HepG2 (cell line): ENCODE measurements around the gene SLC25A22. TPM values are rescaled to one million over a fixed set of nuclear protein-coding genes. Genes with fewer than 3 reads are reported as not detected.

Experiments used
- ATAC-seq: fragments of 200-7000 bp; cut with Tn5 transposase; 3 replicates; pipeline ENCODE4 v1.9.1; 2020; ENCODE audit warnings: mild to moderate bottlenecking, moderate library complexity
- BruUV-seq: library from RNA; stranded (reverse); fragments of 400-500 nt; replicated peaks from 2 replicates; lab custom pipeline; 2021; lab: Mats Ljungman, UMichigan
- CTCF ChIA-PET: fragments of 300-600 bp; formaldehyde crosslinking; extraction: SDS; loops from one replicate; lab custom pipeline; 2021; ENCODE audit warnings: low total read pairs, inconsistent platforms, low intra/inter-chr PET ratio; lab: Yijun Ruan, JAX
- POLR2A ChIA-PET: fragments of 350-600 bp; sonication (Branson Sonifier 250); formaldehyde crosslinking; loops from one replicate; lab custom pipeline; 2020; ENCODE audit warnings: antibody characterized with exemption, inconsistent platforms; lab: Yijun Ruan, JAX
- DNase-seq: peaks from one replicate; pipeline ENCODE4 v3.0.0-alpha.2; 2015; ENCODE audit warnings: low spot score
- FAIRE-seq: peaks from 3 replicates; lab custom pipeline; 2011; peaks lifted over from hg19 to GRCh38; lab: Jason Lieb, UNC
- H2AFZ ChIP-seq: one replicate; pipeline ENCODE4 v1.6.1; 2011; ENCODE audit warnings: low read length, inconsistent platforms
- H3K27ac ChIP-seq: fragments of 300-600 bp; 3 replicates; pipeline ENCODE4 v1.8.0; 2011; ENCODE audit warnings: mixed run types, mild to moderate bottlenecking, mixed read lengths, low read length, inconsistent platforms; ENCODE audit not compliant: insufficient read depth; ENCODE audit errors: extremely low read length
- H3K27me3 ChIP-seq, 2 experiments: fragments of 200-600 bp in 1 of 2; 2 replicates in 1 of 2; 3 replicates in 1 of 2; pipeline versions ENCODE4 v1.6.0 to v1.8.0; 2011; ENCODE audit warnings: low read length in 2 of 2, mild to moderate bottlenecking in 2 of 2, moderate library complexity in 2 of 2, inconsistent platforms in 1 of 2; ENCODE audit not compliant: insufficient read depth in 2 of 2, control insufficient read depth in 1 of 2
- H3K36me3 ChIP-seq, 2 experiments: fragments of 200-600 bp in 1 of 2; replicated peaks in 1 of 2; 2 replicates in 1 of 2; 3 replicates in 1 of 2; pipeline versions ENCODE4 v1.5.1 to v1.8.0; 2011; ENCODE audit warnings: low read length in 2 of 2, inconsistent platforms in 1 of 2; ENCODE audit not compliant: insufficient read depth in 2 of 2, control insufficient read depth in 1 of 2
- H3K4me1 ChIP-seq: 2 replicates; pipeline ENCODE4 v1.5.1; 2012; ENCODE audit warnings: low read length, inconsistent platforms; ENCODE audit not compliant: insufficient read depth
- H3K4me2 ChIP-seq: 2 replicates; pipeline ENCODE4 v1.6.0; 2011; ENCODE audit warnings: low read depth, low read length, inconsistent platforms
- H3K4me3 ChIP-seq, 3 experiments: fragments of 200-600 bp in 1 of 3; sonication (generic), shearing (Covaris generic) in 1 of 3; replicated peaks in 1 of 3; 2 replicates each; pipeline ENCODE4 v1.5.1; 2011 to 2016; ENCODE audit warnings: low read length in 3 of 3, inconsistent platforms in 2 of 3, low read depth in 2 of 3, mild to moderate bottlenecking in 2 of 3, control low read depth in 1 of 3, mixed read lengths in 1 of 3; ENCODE audit not compliant: insufficient read depth in 1 of 3
- H3K79me2 ChIP-seq: one replicate; pipeline ENCODE4 v1.6.1; 2011; ENCODE audit warnings: low read length, inconsistent platforms; ENCODE audit not compliant: insufficient read depth
- H3K9ac ChIP-seq: 2 replicates; pipeline ENCODE4 v1.6.0; 2011; ENCODE audit warnings: mild to moderate bottlenecking, low read depth, low read length, inconsistent platforms; ENCODE audit not compliant: insufficient read depth
- H3K9me3 ChIP-seq: 2 replicates; pipeline ENCODE4 v1.5.1; 2012; ENCODE audit warnings: mild to moderate bottlenecking, low read length
- H4K20me1 ChIP-seq: 2 replicates; pipeline ENCODE4 v1.6.0; 2011; ENCODE audit warnings: inconsistent platforms, mild to moderate bottlenecking, low read length, moderate library complexity; ENCODE audit not compliant: insufficient read depth
- HES4 ChIP-seq: sonication (generic); formaldehyde crosslinking; IDR thresholded peaks from 2 replicates; pipeline ENCODE4 v1.9.0; 2021; ENCODE audit warnings: mild to moderate bottlenecking, missing genetic modification reagents, borderline replicate concordance
- PRPF4 ChIP-seq: fragments of 200-400 bp; formaldehyde crosslinking; IDR thresholded peaks from 2 replicates; pipeline ENCODE4 v1.6.1; 2016; ENCODE audit warnings: low read length, low read depth; ENCODE audit not compliant: poor library complexity, severe bottlenecking
- RAD21 ChIP-seq: fragments of 450-650 bp; formaldehyde crosslinking; IDR thresholded peaks from 2 replicates; pipeline ENCODE4 v1.5.0; 2020; ENCODE audit warnings: mild to moderate bottlenecking
- RNF2 ChIP-seq: fragments of 450-650 bp; conservative IDR thresholded peaks from 2 replicates; pipeline ENCODE4 v1.6.1; 2016; ENCODE audit warnings: low read depth
- RXRA ChIP-seq: sonication (generic); formaldehyde crosslinking; IDR thresholded peaks from 2 replicates; pipeline ENCODE4 v1.5.1; 2020; ENCODE audit warnings: missing genetic modification reagents
- ZNF547 ChIP-seq: sonication (generic); formaldehyde crosslinking; IDR thresholded peaks from 2 replicates; pipeline ENCODE4 v1.5.1; 2020; ENCODE audit warnings: mild to moderate bottlenecking, missing genetic modification reagents
- ZNF598 ChIP-seq: sonication (generic); formaldehyde crosslinking; IDR thresholded peaks from 2 replicates; pipeline ENCODE4 v1.5.1; 2020; ENCODE audit warnings: mild to moderate bottlenecking, missing genetic modification reagents, borderline replicate concordance
- WGBS: methylation state at CpG from one replicate; pipeline ENCODE4 v1.1.6; 2017; ENCODE audit warnings: low lambda C conversion rate; 5-methylcytosine and 5-hydroxymethylcytosine counted together
- in situ Hi-C: cut with HindIII; loops from 2 replicates; pipeline ENCODE4 v1.10.0; 2017; ENCODE audit warnings: low pct_unique_long_range_greater_than_20kb; ENCODE audit not compliant: extremely low pct_ligation_motif_present
- intact Hi-C: fragments of 100-400 bp; cut with micrococcal nuclease; formaldehyde crosslinking; loops from one replicate; pipeline ENCODE4 v1.10.0; 2022; ENCODE audit not compliant: unreplicated experiment
- polyA plus RNA-seq, 8 experiments: library from polyadenylated mRNA; depleted of rRNA in 3 of 8; stranded (reverse) in 7 of 8; unstranded in 1 of 8; fragments of >200 nt; fragmentation: Illumina TruSeq in 4 of 8; extraction: Trizol in 4 of 8; gene quantifications; 2 replicates each; pipeline versions ENCODE4 v1.2.1 to v1.2.3, GENCODE V29; 2011 to 2016; ENCODE audit warnings: low read depth in 4 of 8, missing spikeins in 1 of 8, mixed read lengths in 1 of 8; ENCODE audit not compliant: insufficient read depth in 1 of 8
- total RNA-seq, 5 experiments: library from RNA; depleted of rRNA; stranded (reverse); fragments of >200 nt; fragmentation: Illumina TruSeq; extraction: Trizol; gene quantifications; 2 replicates each; pipeline ENCODE4 v1.2.3, GENCODE V29; 2016; ENCODE audit warnings: low read depth in 1 of 5
- TF ChIP-seq, protein P1 (sequence below): sonication (generic); formaldehyde crosslinking; IDR thresholded peaks from 2 replicates; pipeline ENCODE4 v1.4.0; 2020; ENCODE audit warnings: mild to moderate bottlenecking, missing genetic modification reagents
- TF ChIP-seq, protein P2 (sequence below): IDR thresholded peaks from 2 replicates; pipeline ENCODE4 v1.6.1; 2012; ENCODE audit warnings: inconsistent platforms
- TF ChIP-seq, protein P3 (sequence below), 2 experiments: fragments of 450-650 bp in 1 of 2; sonication (generic) in 1 of 2; formaldehyde crosslinking in 1 of 2; IDR thresholded peaks; 2 replicates each; pipeline versions ENCODE4 v1.6.1 to v1.8.0; 2016 to 2022; ENCODE audit warnings: antibody characterized with exemption in 1 of 2, mild to moderate bottlenecking in 1 of 2, missing genetic modification reagents in 1 of 2

The SLC25A22 gene
- total and polyA plus RNA-seq, 2 of the 13 experiments (the other 11 are each of a cell fraction or from before 2014, with no cell fraction given), result 12.4 to 19.2 TPM

DNA sequence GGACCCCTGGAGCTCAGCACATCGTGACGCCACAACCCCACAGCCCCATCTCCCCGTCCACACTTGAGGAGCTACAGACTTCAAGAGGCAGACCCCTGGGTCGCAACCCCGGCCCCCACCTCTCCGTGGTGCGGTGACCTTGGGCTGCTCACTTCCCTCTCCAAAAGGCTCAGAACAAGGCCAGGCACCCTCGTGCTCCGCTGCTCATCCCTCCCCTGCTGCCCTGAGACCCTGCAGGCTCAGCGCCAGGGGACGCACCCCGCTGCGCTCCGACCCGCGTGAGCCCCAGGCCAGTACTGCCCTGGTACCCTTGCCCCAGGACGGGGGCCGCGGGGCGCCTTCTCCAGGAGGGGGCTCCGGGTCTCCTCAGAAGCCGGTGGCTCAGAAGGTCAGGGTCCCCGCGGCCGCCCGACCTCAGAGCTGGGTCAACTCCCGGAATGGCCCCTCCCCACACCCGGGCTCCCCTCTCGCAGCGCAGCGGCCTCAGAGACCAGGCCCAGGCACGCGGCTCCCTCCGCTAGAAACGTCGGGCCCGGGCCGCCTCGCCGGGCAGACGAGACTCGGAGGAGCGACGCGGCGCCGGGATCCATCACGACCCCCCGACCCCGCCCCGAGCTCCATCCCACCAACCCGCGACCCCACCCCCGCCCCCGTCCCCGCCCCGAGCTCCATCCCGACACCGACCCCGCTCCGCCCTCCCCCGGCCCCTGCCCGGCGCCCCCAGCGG is 21.4 kb downstream of the SLC25A22 start:
- peaks cover 32% of the 10 kb centered on the region for H3K79me2 ChIP-seq
- peak overlapping the region; percentile 98 for H3K4me2 ChIP-seq
- peak overlapping the region; percentile 75 for H3K27ac ChIP-seq
- H3K4me3 ChIP-seq, result peak overlapping the region; percentile 87 to 92 (median 90)
- CTCF ChIA-PET, result no interaction called here
- intact Hi-C loops, result loop anchor here (2.0 kb wide), 1 partner anchor 72 kb away; no protein-coding TSS in a partner anchor
- H3K4me1 ChIP-seq, result peaks cover 41% of the 10 kb centered on the region
- no peak overlapping the region for H2AFZ ChIP-seq
- in situ Hi-C loops, result no loop called here
- no peaks in the 10 kb centered on the region for H3K9me3 ChIP-seq
- DNase-seq, result no peak
- 0% methylated on average over 3 of the region's 65 CpGs for WGBS
- POLR2A ChIA-PET, result interaction anchor here (0.6 to 4.9 kb wide), 16 partner anchors 9 to 270 kb away, joined by 3 to 44 read pairs (median 4); partner anchors contain the start of genes PIDD1, PNPLA2 and TALDO1
- peak; percentile 56 for ATAC-seq
- FAIRE-seq, result no peak
- H3K9ac ChIP-seq, result peak overlapping the region; percentile 78
- H3K27me3 ChIP-seq, result no peaks in the 10 kb centered on the region
- peaks cover 6% of the 10 kb centered on the region for H4K20me1 ChIP-seq
- BruUV-seq, result TSS peak; percentile 68
- H3K36me3 ChIP-seq, result peaks cover 11 to 28% of the 10 kb centered on the region in 2 experiments; a peak in 4 of 5 replicates
- TF ChIP-seq HES4 (CRISPR knock-in tag) (0 out of 2 replicates have a peak, but pooled peaks have one; percentile 42), RAD21 (peak; percentile 52), RXRA (CRISPR knock-in tag) (peak; percentile 26; the same call in 1 of the 2 replicates), ZNF547 (CRISPR knock-in tag) (no peak), PRPF4 (no peak), RNF2 (0 out of 2 replicates have a peak, but pooled peaks have one; percentile 32), ZNF598 (CRISPR knock-in tag) (0 out of 2 replicates have a peak, but pooled peaks have one; percentile 3)
- TF ChIP-seq, protein P1, sequence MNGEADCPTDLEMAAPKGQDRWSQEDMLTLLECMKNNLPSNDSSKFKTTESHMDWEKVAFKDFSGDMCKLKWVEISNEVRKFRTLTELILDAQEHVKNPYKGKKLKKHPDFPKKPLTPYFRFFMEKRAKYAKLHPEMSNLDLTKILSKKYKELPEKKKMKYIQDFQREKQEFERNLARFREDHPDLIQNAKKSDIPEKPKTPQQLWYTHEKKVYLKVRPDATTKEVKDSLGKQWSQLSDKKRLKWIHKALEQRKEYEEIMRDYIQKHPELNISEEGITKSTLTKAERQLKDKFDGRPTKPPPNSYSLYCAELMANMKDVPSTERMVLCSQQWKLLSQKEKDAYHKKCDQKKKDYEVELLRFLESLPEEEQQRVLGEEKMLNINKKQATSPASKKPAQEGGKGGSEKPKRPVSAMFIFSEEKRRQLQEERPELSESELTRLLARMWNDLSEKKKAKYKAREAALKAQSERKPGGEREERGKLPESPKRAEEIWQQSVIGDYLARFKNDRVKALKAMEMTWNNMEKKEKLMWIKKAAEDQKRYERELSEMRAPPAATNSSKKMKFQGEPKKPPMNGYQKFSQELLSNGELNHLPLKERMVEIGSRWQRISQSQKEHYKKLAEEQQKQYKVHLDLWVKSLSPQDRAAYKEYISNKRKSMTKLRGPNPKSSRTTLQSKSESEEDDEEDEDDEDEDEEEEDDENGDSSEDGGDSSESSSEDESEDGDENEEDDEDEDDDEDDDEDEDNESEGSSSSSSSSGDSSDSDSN (CRISPR knock-in tag), result peak; percentile 43
- TF ChIP-seq, protein P2, sequence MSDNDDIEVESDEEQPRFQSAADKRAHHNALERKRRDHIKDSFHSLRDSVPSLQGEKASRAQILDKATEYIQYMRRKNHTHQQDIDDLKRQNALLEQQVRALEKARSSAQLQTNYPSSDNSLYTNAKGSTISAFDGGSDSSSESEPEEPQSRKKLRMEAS, result peak; percentile 56
- TF ChIP-seq, protein P3, sequence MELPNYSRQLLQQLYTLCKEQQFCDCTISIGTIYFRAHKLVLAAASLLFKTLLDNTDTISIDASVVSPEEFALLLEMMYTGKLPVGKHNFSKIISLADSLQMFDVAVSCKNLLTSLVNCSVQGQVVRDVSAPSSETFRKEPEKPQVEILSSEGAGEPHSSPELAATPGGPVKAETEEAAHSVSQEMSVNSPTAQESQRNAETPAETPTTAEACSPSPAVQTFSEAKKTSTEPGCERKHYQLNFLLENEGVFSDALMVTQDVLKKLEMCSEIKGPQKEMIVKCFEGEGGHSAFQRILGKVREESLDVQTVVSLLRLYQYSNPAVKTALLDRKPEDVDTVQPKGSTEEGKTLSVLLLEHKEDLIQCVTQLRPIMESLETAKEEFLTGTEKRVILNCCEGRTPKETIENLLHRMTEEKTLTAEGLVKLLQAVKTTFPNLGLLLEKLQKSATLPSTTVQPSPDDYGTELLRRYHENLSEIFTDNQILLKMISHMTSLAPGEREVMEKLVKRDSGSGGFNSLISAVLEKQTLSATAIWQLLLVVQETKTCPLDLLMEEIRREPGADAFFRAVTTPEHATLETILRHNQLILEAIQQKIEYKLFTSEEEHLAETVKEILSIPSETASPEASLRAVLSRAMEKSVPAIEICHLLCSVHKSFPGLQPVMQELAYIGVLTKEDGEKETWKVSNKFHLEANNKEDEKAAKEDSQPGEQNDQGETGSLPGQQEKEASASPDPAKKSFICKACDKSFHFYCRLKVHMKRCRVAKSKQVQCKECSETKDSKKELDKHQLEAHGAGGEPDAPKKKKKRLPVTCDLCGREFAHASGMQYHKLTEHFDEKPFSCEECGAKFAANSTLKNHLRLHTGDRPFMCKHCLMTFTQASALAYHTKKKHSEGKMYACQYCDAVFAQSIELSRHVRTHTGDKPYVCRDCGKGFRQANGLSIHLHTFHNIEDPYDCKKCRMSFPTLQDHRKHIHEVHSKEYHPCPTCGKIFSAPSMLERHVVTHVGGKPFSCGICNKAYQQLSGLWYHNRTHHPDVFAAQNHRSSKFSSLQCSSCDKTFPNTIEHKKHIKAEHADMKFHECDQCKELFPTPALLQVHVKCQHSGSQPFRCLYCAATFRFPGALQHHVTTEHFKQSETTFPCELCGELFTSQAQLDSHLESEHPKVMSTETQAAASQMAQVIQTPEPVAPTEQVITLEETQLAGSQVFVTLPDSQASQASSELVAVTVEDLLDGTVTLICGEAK (IDR thresholded peaks at IDR 0.05), result no peak
- TF ChIP-seq, protein P3 (CRISPR knock-in tag; IDR thresholded peaks at IDR 0.05), result 0 out of 2 replicates have a peak, but pooled peaks have one; percentile 6
